CD14-positive monocyte (primary cell): ENCODE measurements around the gene CCDC69. TPM values are rescaled to one million over a fixed set of nuclear protein-coding genes. Genes with fewer than 3 reads are reported as not detected.

Source experiments
- DNase-seq, 3 donors: peaks; one replicate each; pipeline ENCODE4 v3.0.0-alpha.2; 2011 to 2022
- H2AFZ ChIP-seq: 2 replicates; pipeline ENCODE4 v1.6.0; 2012; ENCODE audit warnings: mild to moderate bottlenecking, low read depth, low read length, inconsistent platforms; ENCODE audit not compliant: insufficient read depth, poor library complexity, severe bottlenecking
- H3K27ac ChIP-seq, 2 donors: 1 replicate in 1 of 2; 2 replicates in 1 of 2; pipeline ENCODE4 v1.5.1; 2012 to 2013; ENCODE audit warnings: low read length in 2 of 2, control low read depth in 1 of 2, inconsistent platforms in 1 of 2, low read depth in 1 of 2, mild to moderate bottlenecking in 1 of 2
- H3K27me3 ChIP-seq, 2 donors: one replicate each; pipeline versions ENCODE4 v1.6.0 to v1.6.1; 2011 to 2013; ENCODE audit warnings: low read length in 2 of 2; ENCODE audit not compliant: control insufficient read depth in 2 of 2, insufficient read depth in 2 of 2
- H3K36me3 ChIP-seq, 2 donors: replicated peaks in 1 of 2; 1 replicate in 1 of 2; 2 replicates in 1 of 2; pipeline versions ENCODE4 v1.5.1 to v1.6.1; 2012 to 2013; ENCODE audit warnings: low read length in 2 of 2, control low read depth in 1 of 2, inconsistent platforms in 1 of 2, mild to moderate bottlenecking in 1 of 2; ENCODE audit not compliant: insufficient read depth in 2 of 2, control insufficient read depth in 1 of 2
- H3K4me1 ChIP-seq, 2 donors: 1 replicate in 1 of 2; 2 replicates in 1 of 2; pipeline versions ENCODE4 v1.5.1 to v1.6.1; 2012 to 2013; ENCODE audit warnings: low read length in 2 of 2, control low read depth in 1 of 2, inconsistent platforms in 1 of 2, mild to moderate bottlenecking in 1 of 2, moderate library complexity in 1 of 2; ENCODE audit not compliant: insufficient read depth in 2 of 2, control insufficient read depth in 1 of 2
- H3K4me2 ChIP-seq: replicated peaks from 2 replicates; pipeline ENCODE3; 2012; ENCODE audit warnings: low read length, moderate library complexity, mild to moderate bottlenecking; ENCODE audit not compliant: poor library complexity, severe bottlenecking; ENCODE audit errors: extremely low read depth
- H3K4me3 ChIP-seq, 3 experiments: fragments of 200-600 bp in 1 of 3; sonication (generic) in 1 of 3; replicated peaks in 1 of 3; 1 replicate in 2 of 3; 2 replicates in 1 of 3; pipeline ENCODE4 v1.5.1; 2011 to 2013; ENCODE audit warnings: low read length in 3 of 3, mild to moderate bottlenecking in 3 of 3, control low read depth in 2 of 3, low read depth in 2 of 3, inconsistent platforms in 1 of 3, moderate library complexity in 1 of 3
- H3K79me2 ChIP-seq: 2 replicates; pipeline ENCODE4 v1.6.0; 2012; ENCODE audit warnings: mild to moderate bottlenecking, control low read depth, inconsistent platforms, low read length, moderate library complexity; ENCODE audit not compliant: insufficient read depth
- H3K9ac ChIP-seq: 2 replicates; pipeline ENCODE4 v1.6.0; 2017; ENCODE audit warnings: low read length, mild to moderate bottlenecking; ENCODE audit not compliant: insufficient read depth, poor library complexity, severe bottlenecking
- H3K9me3 ChIP-seq, 2 donors: replicated peaks in 1 of 2; 1 replicate in 1 of 2; 2 replicates in 1 of 2; pipeline versions ENCODE4 v1.5.1 to v1.6.1; 2012 to 2013; ENCODE audit warnings: low read length in 2 of 2, control low read depth in 1 of 2; ENCODE audit not compliant: control insufficient read depth in 1 of 2, insufficient read depth in 1 of 2
- H4K20me1 ChIP-seq: 2 replicates; pipeline ENCODE4 v1.6.0; 2012; ENCODE audit warnings: mild to moderate bottlenecking, low read length, control low read depth, moderate library complexity; ENCODE audit not compliant: insufficient read depth
- H3K27ac Mint-ChIP-seq, 7 donors: one replicate each; pipeline ENCODE4 v1.8.0; 2020; ENCODE audit warnings: mild to moderate bottlenecking in 7 of 7, mixed read lengths in 7 of 7, moderate library complexity in 6 of 7, inconsistent platforms in 2 of 7
- H3K27me3 Mint-ChIP-seq, 3 donors: one replicate each; pipeline ENCODE4 v1.8.0; 2021 to 2022; ENCODE audit warnings: low read depth in 3 of 3, mild to moderate bottlenecking in 3 of 3, mixed read lengths in 3 of 3, moderate library complexity in 3 of 3, inconsistent platforms in 1 of 3
- H3K36me3 Mint-ChIP-seq, 2 donors: one replicate each; pipeline ENCODE4 v1.8.0; 2020; ENCODE audit warnings: mixed read lengths in 2 of 2, inconsistent platforms in 1 of 2, mild to moderate bottlenecking in 1 of 2
- H3K4me1 Mint-ChIP-seq: one replicate; pipeline ENCODE4 v1.8.0; 2020; ENCODE audit warnings: mild to moderate bottlenecking, mixed read lengths
- H3K4me3 Mint-ChIP-seq, 2 donors: one replicate each; pipeline ENCODE4 v1.8.0; 2020; ENCODE audit warnings: mild to moderate bottlenecking in 2 of 2, mixed read lengths in 2 of 2, moderate library complexity in 1 of 2
- H3K9me3 Mint-ChIP-seq, 7 donors: one replicate each; pipeline ENCODE4 v1.8.0; 2020 to 2022; ENCODE audit warnings: mixed read lengths in 7 of 7, mild to moderate bottlenecking in 6 of 7, moderate library complexity in 6 of 7, inconsistent platforms in 2 of 7
- CTCF ChIP-seq: fragments of 200-600 bp; IDR thresholded peaks from one replicate; pipeline ENCODE4 v1.8.0; 2022; ENCODE audit warnings: antibody characterized with exemption, mild to moderate bottlenecking
- WGBS: methylation state at CpG from one replicate; pipeline ENCODE4 v1.1.5; 2013; ENCODE audit warnings: missing lambda C conversion rate; ENCODE audit not compliant: insufficient coverage; 5-methylcytosine and 5-hydroxymethylcytosine counted together
- intact Hi-C, 2 donors: fragments of 100-400 bp; cut with micrococcal nuclease; formaldehyde crosslinking; loops; one replicate each; pipeline versions ENCODE4 v1.15.0 to v1.15.1; 2023
- polyA plus RNA-seq, 3 donors: library from polyadenylated mRNA; depleted of rRNA in 1 of 3; unstranded in 2 of 3; stranded (reverse) in 1 of 3; fragments of 300-500 nt in 2 of 3; fragments of >200 nt in 1 of 3; fragmentation: Illumina TruSeq in 2 of 3; gene quantifications; 1 replicate in 2 of 3; 2 replicates in 1 of 3; pipeline ENCODE4 v1.2.3, GENCODE V29; 2012 to 2021

CCDC69 gene
- polyA plus RNA-seq, 3 donors: 68.4 to 176 (median 84.1) TPM

- Mint-ChIP-seq H3K27ac (peak overlapping the region in 4 of 7 donors; percentile 26 to 58 (median 42)), H3K36me3 (no peaks in the 10 kb centered on the region), H3K4me3 (no peak overlapping the region), H3K4me1 (peaks cover 33% of the 10 kb centered on the region), H3K9me3 (no peaks in the 10 kb centered on the region), H3K27me3 (peaks cover 0 to 4% (median 2%) of the 10 kb centered on the region in 3 donors)
- H2AFZ ChIP-seq: no peak overlapping the region
- H3K4me2 ChIP-seq: no peak overlapping the region
- H3K4me3 ChIP-seq: no peak overlapping the region
- no peak overlapping the region for H3K9ac ChIP-seq
- no peaks in the 10 kb centered on the region for H3K36me3 ChIP-seq
- 78% methylated on average over 4 of the region's 5 CpGs for WGBS
- intact Hi-C loops: loop anchor here in 1 of 2 donors (10.0 kb wide), 1 partner anchor 194 kb away; no protein-coding TSS in a partner anchor
- TF ChIP-seq CTCF: no peak
- no peaks in the 10 kb centered on the region for H3K27me3 ChIP-seq
- peaks cover 23 to 44% of the 10 kb centered on the region in 2 donors for H3K4me1 ChIP-seq
- peaks cover 14% of the 10 kb centered on the region for H3K79me2 ChIP-seq
- no peak overlapping the region for H3K27ac ChIP-seq
- DNase-seq: peak; percentile 45 to 58 (median 49)
- H3K9me3 ChIP-seq: no peaks in the 10 kb centered on the region
- no peaks in the 10 kb centered on the region for H4K20me1 ChIP-seq
Measured at GRCh38 chr5:151249281-151249680, 25.4 kb upstream of the CCDC69 start.

GRCh38 chr5:151248651-151249050 is 24.8 kb upstream of the CCDC69 start:
- H3K27me3 Mint-ChIP-seq: peaks cover 0 to 4% (median 2%) of the 10 kb centered on the region in 3 donors
- Histone ChIP-seq H2AFZ (no peak overlapping the region), H3K79me2 (peaks cover 8% of the 10 kb centered on the region), H3K36me3 (no peaks in the 10 kb centered on the region), H3K4me2 (no peak overlapping the region), H3K4me3 (no peak overlapping the region), H3K27ac (no peak overlapping the region), H3K27me3 (no peaks in the 10 kb centered on the region), H3K9ac (no peak overlapping the region), H3K9me3 (no peaks in the 10 kb centered on the region), H3K4me1 (peaks cover 19 to 39% of the 10 kb centered on the region in 2 donors), H4K20me1 (no peaks in the 10 kb centered on the region)
- intact Hi-C loops: loop anchor here in 1 of 2 donors (10.0 kb wide), 1 partner anchor 194 kb away; no protein-coding TSS in a partner anchor
- TF ChIP-seq CTCF: no peak
- no CpG with 5 or more reads among the region's 2 CpGs for WGBS
- no peak for DNase-seq
- no peaks in the 10 kb centered on the region for H3K9me3 Mint-ChIP-seq
- no peaks in the 10 kb centered on the region for H3K36me3 Mint-ChIP-seq
- no peak overlapping the region for H3K4me3 Mint-ChIP-seq
- H3K4me1 Mint-ChIP-seq: peaks cover 30% of the 10 kb centered on the region
- H3K27ac Mint-ChIP-seq: peak overlapping the region in 1 of 7 donors; percentile 28
